ENCODE data around the gene HYI. TPM values are rescaled to one million over a fixed set of nuclear protein-coding genes. Genes with fewer than 3 reads are reported as not detected.

HYI gene
- total and polyA plus RNA-seq, 2 of the 8 experiments (the other 6 are each of a cell fraction or from before 2014, with no cell fraction given): 14.4 to 17.7 TPM

DNA sequence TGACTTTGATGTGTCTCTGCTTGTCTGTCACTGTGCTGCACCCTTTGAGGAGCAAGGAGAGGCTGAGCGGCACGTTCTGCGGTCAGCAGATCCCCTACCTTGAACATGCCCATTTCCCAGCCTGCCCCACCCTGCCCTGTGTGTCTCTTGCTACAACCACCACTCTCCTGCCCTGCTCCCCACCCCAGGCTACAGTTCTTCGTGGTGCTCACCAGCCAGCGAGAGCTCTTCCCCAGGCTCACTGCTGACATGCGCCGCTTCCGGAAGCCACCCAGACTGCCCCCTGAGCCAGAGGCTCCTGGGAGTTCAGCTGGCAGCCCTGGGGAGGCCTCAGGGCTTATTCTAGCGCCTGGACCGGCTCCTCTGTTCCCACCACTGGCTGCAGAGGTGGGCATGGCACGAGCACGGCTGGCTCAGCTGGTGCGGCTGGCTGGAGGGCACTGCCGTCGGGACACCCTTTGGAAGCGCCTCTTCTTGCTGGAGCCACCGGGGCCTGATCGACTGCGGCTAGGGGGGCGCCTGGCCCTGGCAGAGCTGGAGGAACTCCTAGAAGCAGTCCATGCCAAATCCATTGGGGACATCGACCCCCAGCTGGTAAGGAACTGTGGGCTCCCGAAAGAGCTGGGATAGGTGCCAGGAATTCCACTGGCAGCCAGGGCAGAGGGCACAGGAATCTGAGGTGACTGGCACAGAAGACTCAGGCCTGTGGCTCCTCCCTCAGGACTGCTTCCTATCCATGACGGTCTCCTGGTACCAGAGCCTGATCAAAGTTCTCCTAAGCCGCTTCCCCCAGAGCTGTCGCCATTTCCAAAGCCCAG, 5.6 kb downstream of the HYI start:
- H3K9ac ChIP-seq (replicated peaks in 1 of 4; ENCODE audit: extremely low read depth in 1 of 4, low read depth in 3 of 4, low read length in 3 of 4): no peak overlapping the region
- H2BK15ac ChIP-seq (ENCODE audit: low read length): no peak overlapping the region
- DNase-seq (ENCODE audit: low read depth in 1 of 2, low spot score in 2 of 2): no peak
- H4K5ac ChIP-seq (ENCODE audit: insufficient read length, low read depth, low read length): no peak overlapping the region
- H3K56ac ChIP-seq (replicated peaks; ENCODE audit: insufficient read length, low read depth, low read length): no peak overlapping the region
- no peak overlapping the region for H3K4me2 ChIP-seq (ENCODE audit: insufficient read depth in 1 of 2, low read depth in 2 of 2, low read length in 2 of 2)
- H3K18ac ChIP-seq (ENCODE audit: extremely low read depth, low read length): no peak overlapping the region
- H3K4ac ChIP-seq (replicated peaks; ENCODE audit: insufficient read length, low read depth, low read length): no peak overlapping the region
- H2BK12ac ChIP-seq (ENCODE audit: low read depth, low read length): no peak overlapping the region
- H4K8ac ChIP-seq (ENCODE audit: extremely low read depth, insufficient read depth, low read length): no peak overlapping the region
- WGBS, 2 experiments (ENCODE audit: extremely low coverage in 1 of 2, insufficient coverage in 1 of 2, insufficient read length in 1 of 2, insufficient replicate concordance in 2 of 2, low coverage in 1 of 2, low lambda C conversion rate in 2 of 2, missing lambda C conversion rate in 1 of 2): 92% methylated on average over 25 of the region's 25 CpGs; no CpG with 5 or more reads in 1 of the 2 experiments
- H3K23ac ChIP-seq (ENCODE audit: insufficient read length): no peak overlapping the region
- H3K23me2 ChIP-seq (ENCODE audit: low read depth, low read length): peaks cover 3% of the 10 kb centered on the region; the same call in 1 of the 2 replicates
- peaks cover 11 to 41% (median 21%) of the 10 kb centered on the region in 4 experiments; a peak in 6 of 8 replicates for H3K36me3 ChIP-seq (ENCODE audit: control insufficient read depth in 2 of 4, insufficient read depth in 4 of 4, low read length in 3 of 4)
- no peaks in the 10 kb centered on the region for H3K9me3 ChIP-seq (ENCODE audit: insufficient read depth in 2 of 2, low read depth in 1 of 2, low read length in 1 of 2)
- H4K91ac ChIP-seq (replicated peaks; ENCODE audit: insufficient read length, low read length): no peak overlapping the region
- H2AK5ac ChIP-seq (ENCODE audit: low read depth, low read length): no peak overlapping the region
- TF ChIP-seq CEBPB (IDR thresholded peaks at IDR 0.05; ENCODE audit: low read depth, low read length): no peak
- TF ChIP-seq RFX5 (IDR thresholded peaks at IDR 0.05; ENCODE audit: borderline replicate concordance, low read depth, low read length): no peak
- ChIA-PET POLR2A (ENCODE audit: partially characterized antibody) (interaction anchor here (0.9 to 1.8 kb wide), 7 partner anchors 8 to 100 kb away, joined by 3 to 5 read pairs (median 3); no protein-coding TSS in a partner anchor), CTCF (ENCODE audit: partially characterized antibody) (interaction anchor here (1.7 kb wide), 1 partner anchor 19 kb away, joined by 3 read pairs; no protein-coding TSS in a partner anchor)
- H4K20me1 ChIP-seq (replicated peaks in 1 of 2; ENCODE audit: control insufficient read depth in 1 of 2, insufficient read depth in 2 of 2, low read length in 2 of 2): peaks cover 0 to 10% of the 10 kb centered on the region in 2 experiments
- no peaks in the 10 kb centered on the region for H3K79me2 ChIP-seq (ENCODE audit: control insufficient read depth in 1 of 2, insufficient read depth in 2 of 2, low read length in 2 of 2)
- H3K27me3 ChIP-seq (replicated peaks in 1 of 4; ENCODE audit: control insufficient read depth in 3 of 4, extremely low read depth in 1 of 4, insufficient read depth in 3 of 4, low read length in 3 of 4): no peaks in the 10 kb centered on the region; a peak in 1 of 7 replicates
- no peak overlapping the region for H2BK5ac ChIP-seq (ENCODE audit: low read depth, low read length)
- H3K27ac ChIP-seq (ENCODE audit: low read depth, low read length): no peak overlapping the region
- H3K4me3 ChIP-seq (ENCODE audit: extremely low read depth in 1 of 4, insufficient read depth in 2 of 4, low read depth in 3 of 4, low read length in 4 of 4): no peak overlapping the region
- no peak overlapping the region for H2AFZ ChIP-seq (ENCODE audit: low read length)
- H2BK20ac ChIP-seq (ENCODE audit: low read length): no peak overlapping the region
- no peak overlapping the region for H2BK120ac ChIP-seq (replicated peaks; ENCODE audit: low read depth, low read length)
- no peak overlapping the region for H3K14ac ChIP-seq (ENCODE audit: insufficient read length)
- FAIRE-seq: no peak
- H3K79me1 ChIP-seq (ENCODE audit: low read depth, low read length): no peaks in the 10 kb centered on the region
- H3K4me1 ChIP-seq (replicated peaks in 1 of 4; ENCODE audit: control insufficient read depth in 3 of 4, insufficient read depth in 4 of 4, low read length in 3 of 4): peaks cover 0 to 6% (median 3%) of the 10 kb centered on the region in 4 experiments; a peak in 4 of 7 replicates
